Right lobe of liver (tissue), 4 donors: ENCODE results near the gene UBTD2.

Experiments used
- CTCF ChIP-seq, 4 donors: fragments of 200-600 bp in 3 of 4; fragments of 450-650 bp in 1 of 4; IDR thresholded peaks; one replicate each; pipeline versions ENCODE4 v1.5.1 to v1.8.0; 2016 to 2022; ENCODE audit warnings: antibody characterized with exemption in 4 of 4, mild to moderate bottlenecking in 2 of 4
- POLR2A ChIP-seq: fragments of 450-650 bp; IDR thresholded peaks from one replicate; pipeline ENCODE4 v1.6.1; 2017; ENCODE audit warnings: antibody characterized with exemption, mild to moderate bottlenecking
- donor health status: DM: no; HTN: no; CAD: no.
- donor health status: DM: no; HTN: no; CAD: no.
- donor health status: DM: no; HTN: yes; CAD: no.

GRCh38 chr5:172171118-172171517 lies 112.4 kb downstream of the UBTD2 start:
- TF ChIP-seq CTCF (IDR thresholded peaks at IDR 0.05) (no peak), POLR2A (no peak)
